ENCODE results near the gene RHBDD1. TPM values are rescaled to one million over a fixed set of nuclear protein-coding genes. Genes with fewer than 3 reads are reported as not detected.

The RHBDD1 gene
- total RNA-seq, 5 donors from 2014 or later (not counting 1 experiment from before 2014, with no cell fraction given) = 41.0 to 53.2 (median 47.8) TPM

- ATAC-seq (replicated peaks in 1 of 4) (no peak), DNase-seq (no peak)
- Mint-ChIP-seq H3K4me1 (peaks cover 0 to 2% (median 0%) of the 10 kb centered on the region in 3 donors), H3K4me3 (no peak overlapping the region), H3K27me3 (no peaks in the 10 kb centered on the region), H3K27ac (no peak overlapping the region), H3K36me3 (peaks cover 39% of the 10 kb centered on the region), H3K9me3 (peaks cover 0 to 8% (median 2%) of the 10 kb centered on the region in 3 donors)
- H3K27ac ChIP-seq (ENCODE audit: low read length) = no peak overlapping the region
- CTCF ChIA-PET = no interaction called here
- H3K27me3 ChIP-seq (replicated peaks in 1 of 2; ENCODE audit: control insufficient read depth in 2 of 2, extremely low read depth in 1 of 2, insufficient read depth in 2 of 2, low read length in 1 of 2) = no peaks in the 10 kb centered on the region
- H3K36me3 ChIP-seq (ENCODE audit: control insufficient read depth in 2 of 2, extremely low read depth in 1 of 2, insufficient read depth in 1 of 2, low read length in 1 of 2) = no peaks in the 10 kb centered on the region
- no peaks in the 10 kb centered on the region for H3K4me1 ChIP-seq (ENCODE audit: control insufficient read depth in 1 of 2, extremely low read depth in 1 of 2, insufficient read depth in 2 of 2, low read length in 2 of 2)
- H3K4me3 ChIP-seq (ENCODE audit: control insufficient read depth in 1 of 2, extremely low read depth in 1 of 2, low read length in 1 of 2) = no peak overlapping the region
- 40% methylated on average over 1 of the region's 1 CpG for WGBS (ENCODE audit: insufficient coverage)
- H3K9me3 ChIP-seq = no peaks in the 10 kb centered on the region
- POLR2A ChIA-PET = no interaction called here
Observed at GRCh38 chr2:226963528-226963927, 127.7 kb downstream of the RHBDD1 start.

GRCh38 chr2:226965376-226965775 is 129.5 kb downstream of the RHBDD1 start:
- ChIA-PET CTCF (interaction anchor here in 1 of 2 donors (0.6 kb wide), 1 partner anchor 88 kb away, joined by 3 read pairs; no protein-coding TSS in a partner anchor), POLR2A (no interaction called here)
- DNase-seq (no peak), ATAC-seq (replicated peaks in 1 of 4) (no peak)
- WGBS (ENCODE audit: insufficient coverage) = 100% methylated on average over 1 of the region's 1 CpG
- Histone ChIP-seq H3K27ac (ENCODE audit: low read length) (no peak overlapping the region), H3K4me1 (ENCODE audit: control insufficient read depth in 1 of 2, extremely low read depth in 1 of 2, insufficient read depth in 2 of 2, low read length in 2 of 2) (peaks cover 0 to 5% of the 10 kb centered on the region in 2 experiments), H3K4me3 (ENCODE audit: control insufficient read depth in 1 of 2, extremely low read depth in 1 of 2, low read length in 1 of 2) (no peak overlapping the region), H3K27me3 (replicated peaks in 1 of 2; ENCODE audit: control insufficient read depth in 2 of 2, extremely low read depth in 1 of 2, insufficient read depth in 2 of 2, low read length in 1 of 2) (no peaks in the 10 kb centered on the region), H3K9me3 (no peaks in the 10 kb centered on the region), H3K36me3 (ENCODE audit: control insufficient read depth in 2 of 2, extremely low read depth in 1 of 2, insufficient read depth in 1 of 2, low read length in 1 of 2) (no peaks in the 10 kb centered on the region)
- Mint-ChIP-seq H3K4me3 (no peak overlapping the region), H3K27me3 (no peaks in the 10 kb centered on the region), H3K4me1 (peaks cover 11 to 12% (median 12%) of the 10 kb centered on the region in 3 donors), H3K36me3 (peaks cover 24% of the 10 kb centered on the region), H3K27ac (no peak overlapping the region), H3K9me3 (no peaks in the 10 kb centered on the region)

- POLR2A ChIA-PET = no interaction called here
- no CpG with 5 or more reads among the region's 6 CpGs for WGBS (ENCODE audit: insufficient coverage)
- peaks cover 0 to 9% of the 10 kb centered on the region in 2 experiments for H3K4me1 ChIP-seq (ENCODE audit: control insufficient read depth in 1 of 2, extremely low read depth in 1 of 2, insufficient read depth in 2 of 2, low read length in 2 of 2)
Observed at GRCh38 chr2:226969417-226970080, 133.7 kb downstream of the RHBDD1 start.

DNA sequence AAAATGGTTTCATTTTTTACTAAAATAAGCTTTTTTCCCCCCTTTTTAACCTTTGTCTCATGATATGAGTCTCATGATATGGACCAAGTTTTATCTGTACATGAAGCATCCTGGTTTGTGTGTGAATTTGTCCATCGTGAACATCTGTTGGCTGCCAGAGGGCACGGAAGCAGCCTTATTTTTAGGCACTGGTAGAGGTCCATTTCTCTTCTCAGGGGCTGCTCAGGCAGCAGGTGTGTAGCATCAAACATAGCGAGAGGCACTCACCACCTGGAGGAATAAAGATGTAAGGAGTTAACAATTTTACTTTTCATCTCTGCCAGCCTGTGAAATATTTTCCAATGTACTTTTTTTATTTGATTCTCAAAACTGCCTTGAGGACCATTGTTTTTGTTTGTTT is 134.5 kb downstream of the RHBDD1 start:
- peak overlapping the region in 1 of 2 donors; percentile 32 for H3K27ac Mint-ChIP-seq
- DNase-seq = no peak
- H3K27me3 ChIP-seq (replicated peaks in 1 of 2; ENCODE audit: control insufficient read depth in 2 of 2, extremely low read depth in 1 of 2, insufficient read depth in 2 of 2, low read length in 1 of 2) = no peaks in the 10 kb centered on the region
- POLR2A ChIA-PET = no interaction called here
- no CpG with 5 or more reads among the region's 3 CpGs for WGBS (ENCODE audit: insufficient coverage)
- H3K27ac ChIP-seq (ENCODE audit: low read length) = no peak overlapping the region
- peaks cover 0 to 9% of the 10 kb centered on the region in 2 experiments for H3K4me1 ChIP-seq (ENCODE audit: control insufficient read depth in 1 of 2, extremely low read depth in 1 of 2, insufficient read depth in 2 of 2, low read length in 2 of 2)
- peak overlapping the region in 2 of 3 donors; percentile 10 to 66 for H3K4me3 Mint-ChIP-seq
- CTCF ChIA-PET = interaction anchor here in 1 of 2 donors (0.6 kb wide), 1 partner anchor 177 kb away, joined by 3 read pairs; no protein-coding TSS in a partner anchor
- H3K4me3 ChIP-seq (ENCODE audit: control insufficient read depth in 1 of 2, extremely low read depth in 1 of 2, low read length in 1 of 2) = peak overlapping the region in 1 of 2 donors; percentile 44
- H3K9me3 ChIP-seq = no peaks in the 10 kb centered on the region
- peaks cover 46% of the 10 kb centered on the region for H3K36me3 Mint-ChIP-seq
- no peak for ATAC-seq (replicated peaks in 1 of 4)
- H3K27me3 Mint-ChIP-seq = no peaks in the 10 kb centered on the region
- peaks cover 26 to 43% (median 33%) of the 10 kb centered on the region in 3 donors for H3K4me1 Mint-ChIP-seq
- H3K36me3 ChIP-seq (ENCODE audit: control insufficient read depth in 2 of 2, extremely low read depth in 1 of 2, insufficient read depth in 1 of 2, low read length in 1 of 2) = no peaks in the 10 kb centered on the region
- no peaks in the 10 kb centered on the region for H3K9me3 Mint-ChIP-seq

More at GRCh38 chr2:226969417-226970080, 133.7 kb downstream of the RHBDD1 start:
- H3K36me3 Mint-ChIP-seq = peaks cover 39% of the 10 kb centered on the region
- H3K27ac Mint-ChIP-seq = no peak overlapping the region
- H3K9me3 Mint-ChIP-seq = no peaks in the 10 kb centered on the region
- peak overlapping the region in 1 of 3 donors; percentile 66 for H3K4me3 Mint-ChIP-seq
- Histone ChIP-seq H3K36me3 (ENCODE audit: control insufficient read depth in 2 of 2, extremely low read depth in 1 of 2, insufficient read depth in 1 of 2, low read length in 1 of 2) (no peaks in the 10 kb centered on the region), H3K4me3 (ENCODE audit: control insufficient read depth in 1 of 2, extremely low read depth in 1 of 2, low read length in 1 of 2) (no peak overlapping the region), H3K27me3 (replicated peaks in 1 of 2; ENCODE audit: control insufficient read depth in 2 of 2, extremely low read depth in 1 of 2, insufficient read depth in 2 of 2, low read length in 1 of 2) (no peaks in the 10 kb centered on the region), H3K9me3 (no peaks in the 10 kb centered on the region), H3K27ac (ENCODE audit: low read length) (no peak overlapping the region)
- no peaks in the 10 kb centered on the region for H3K27me3 Mint-ChIP-seq
- peaks cover 26 to 43% (median 33%) of the 10 kb centered on the region in 3 donors for H3K4me1 Mint-ChIP-seq
- ATAC-seq (replicated peaks in 1 of 4) (no peak), DNase-seq (no peak)
- CTCF ChIA-PET = interaction anchor here (0.6 to 0.7 kb wide), 2 partner anchors 167 to 176 kb away, joined by 3 read pairs; no protein-coding TSS in a partner anchor

DNA sequence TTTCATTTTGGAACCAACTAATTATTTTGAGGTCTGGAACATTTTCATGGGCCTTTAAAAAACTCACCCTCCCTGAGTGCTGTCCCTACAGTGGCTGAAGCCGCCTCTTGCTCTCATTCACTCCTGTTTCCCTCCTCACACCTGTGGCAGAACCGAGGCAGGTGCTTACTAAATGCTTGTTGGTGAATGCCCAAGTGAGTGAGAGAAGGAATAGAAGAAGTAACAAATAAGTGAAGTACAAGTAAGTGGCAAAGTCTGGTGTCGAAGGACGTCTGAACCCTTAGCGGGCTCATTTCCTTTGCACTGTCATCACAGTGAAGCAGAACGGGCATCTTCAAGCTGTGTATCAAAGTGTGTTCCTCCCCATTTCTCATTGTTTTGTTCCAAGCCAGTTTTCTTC is 135.2 kb downstream of the RHBDD1 start:
- H3K36me3 Mint-ChIP-seq = peaks cover 50% of the 10 kb centered on the region

GRCh38 chr2:226971770-226972169 is 135.9 kb downstream of the RHBDD1 start:
- peak overlapping the region in 1 of 3 donors; percentile 66 for H3K4me3 Mint-ChIP-seq
- H3K4me1 Mint-ChIP-seq = peaks cover 30 to 52% (median 36%) of the 10 kb centered on the region in 3 donors
- no peaks in the 10 kb centered on the region for H3K27me3 Mint-ChIP-seq
- H3K9me3 Mint-ChIP-seq = no peaks in the 10 kb centered on the region
- peak overlapping the region; percentile 31 to 82 for H3K27ac Mint-ChIP-seq
- no peak for ATAC-seq (replicated peaks in 1 of 4)
- H3K27ac ChIP-seq (ENCODE audit: low read length) = no peak overlapping the region
- no peaks in the 10 kb centered on the region for H3K9me3 ChIP-seq
- peaks cover 0 to 9% of the 10 kb centered on the region in 2 experiments for H3K4me1 ChIP-seq (ENCODE audit: control insufficient read depth in 1 of 2, extremely low read depth in 1 of 2, insufficient read depth in 2 of 2, low read length in 2 of 2)
- POLR2A ChIA-PET = no interaction called here
- peaks cover 50% of the 10 kb centered on the region for H3K36me3 Mint-ChIP-seq
- H3K36me3 ChIP-seq (ENCODE audit: control insufficient read depth in 2 of 2, extremely low read depth in 1 of 2, insufficient read depth in 1 of 2, low read length in 1 of 2) = no peaks in the 10 kb centered on the region
- H3K4me3 ChIP-seq (ENCODE audit: control insufficient read depth in 1 of 2, extremely low read depth in 1 of 2, low read length in 1 of 2) = no peak overlapping the region
- CTCF ChIA-PET = no interaction called here
- H3K27me3 ChIP-seq (replicated peaks in 1 of 2; ENCODE audit: control insufficient read depth in 2 of 2, extremely low read depth in 1 of 2, insufficient read depth in 2 of 2, low read length in 1 of 2) = no peaks in the 10 kb centered on the region
- WGBS (ENCODE audit: insufficient coverage) = no CpG with 5 or more reads among the region's 4 CpGs
- DNase-seq = no peak

More for the DNA sequence above, 135.2 kb downstream of the RHBDD1 start:
- POLR2A ChIA-PET = no interaction called here
- H3K27ac ChIP-seq (ENCODE audit: low read length) = no peak overlapping the region
- Mint-ChIP-seq H3K4me3 (peak overlapping the region in 2 of 3 donors; percentile 43 to 66), H3K27ac (peak overlapping the region; percentile 26 to 82), H3K27me3 (no peaks in the 10 kb centered on the region), H3K9me3 (no peaks in the 10 kb centered on the region), H3K4me1 (peaks cover 26 to 46% (median 33%) of the 10 kb centered on the region in 3 donors)
- no peak overlapping the region for H3K4me3 ChIP-seq (ENCODE audit: control insufficient read depth in 1 of 2, extremely low read depth in 1 of 2, low read length in 1 of 2)
- H3K36me3 ChIP-seq (ENCODE audit: control insufficient read depth in 2 of 2, extremely low read depth in 1 of 2, insufficient read depth in 1 of 2, low read length in 1 of 2) = no peaks in the 10 kb centered on the region
- DNase-seq (peak in 1 of 35 experiments; percentile 10), ATAC-seq (replicated peaks in 1 of 4) (peak in 1 of 4 experiments; percentile 63)
- H3K9me3 ChIP-seq = no peaks in the 10 kb centered on the region
- H3K27me3 ChIP-seq (replicated peaks in 1 of 2; ENCODE audit: control insufficient read depth in 2 of 2, extremely low read depth in 1 of 2, insufficient read depth in 2 of 2, low read length in 1 of 2) = no peaks in the 10 kb centered on the region
- CTCF ChIA-PET = no interaction called here
- WGBS (ENCODE audit: insufficient coverage) = 34% methylated on average over 4 of the region's 6 CpGs
- H3K4me1 ChIP-seq (ENCODE audit: control insufficient read depth in 1 of 2, extremely low read depth in 1 of 2, insufficient read depth in 2 of 2, low read length in 2 of 2) = peaks cover 0 to 9% of the 10 kb centered on the region in 2 experiments
